NCI-H345 treated with DMSO at 0.1 percent for 48 hours (cell line): ENCODE results near the gene TNRC6C.
"Not testable (repeated sequence)": the region's sequence is repeated elsewhere in the genome, so short reads cannot be mapped to it uniquely, and the experiment has no call there.

Source experiments
- DNase-seq: peaks from one replicate; lab custom pipeline; 2025; ENCODE audit not compliant: unreplicated experiment; lab: John Stamatoyannopoulos, UW

The TNRC6C gene

GRCh38 chr17:77930780-77931768 lies 27.4 kb upstream of the TNRC6C start:
- no peak for DNase-seq

GRCh38 chr17:77933777-77934398 lies 24.6 kb upstream of the TNRC6C start:
- no peak for DNase-seq

GRCh38 chr17:77935121-77935571 lies 23.4 kb upstream of the TNRC6C start:
- no peak for DNase-seq

GRCh38 chr17:77935744-77936143 lies 22.8 kb upstream of the TNRC6C start:
- not testable (repeated sequence) for DNase-seq

GRCh38 chr17:77936881-77937280 lies 21.6 kb upstream of the TNRC6C start:
- no peak for DNase-seq

- no peak for DNase-seq
Observed at GRCh38 chr17:77941004-77941403, 17.5 kb upstream of the TNRC6C start.

GRCh38 chr17:77942112-77942988 lies 16.2 kb upstream of the TNRC6C start:
- DNase-seq, result no peak

GRCh38 chr17:77943971-77944370 lies 14.5 kb upstream of the TNRC6C start:
- DNase-seq, result no peak

GRCh38 chr17:77944390-77945222 lies 13.9 kb upstream of the TNRC6C start:
- no peak for DNase-seq

- no peak for DNase-seq
Observed at GRCh38 chr17:77946900-77947645, 11.4 kb upstream of the TNRC6C start.

- DNase-seq, result no peak
Observed at GRCh38 chr17:77948690-77949114, 9.8 kb upstream of the TNRC6C start.

GRCh38 chr17:77951123-77951522 lies 7.4 kb upstream of the TNRC6C start:
- no peak for DNase-seq

GRCh38 chr17:77952368-77952767 lies 6.1 kb upstream of the TNRC6C start:
- DNase-seq, result no peak

- DNase-seq, result no peak
Observed at GRCh38 chr17:77957235-77957856, 1.2 kb upstream of the TNRC6C start.

GRCh38 chr17:77958716-77959125 lies 218 bp downstream of the TNRC6C start:
- no peak for DNase-seq

- peak; percentile 34 for DNase-seq
Observed at GRCh38 chr17:77959126-77959925, 823 bp downstream of the TNRC6C start.

- peak; percentile 25 for DNase-seq
Observed at GRCh38 chr17:77959926-77960521, 1.5 kb downstream of the TNRC6C start.

- no peak for DNase-seq
Observed at GRCh38 chr17:77961741-77962140, 3.2 kb downstream of the TNRC6C start.
